ENCODE results near the gene ZSCAN20. TPM values are rescaled to one million over a fixed set of nuclear protein-coding genes. Genes with fewer than 3 reads are reported as not detected.
A peak's percentile ranks its signal among the peaks of the same experiment; 100 is the strongest.

Gene ZSCAN20
- total RNA-seq (2014; rRNA removed) (0.84 and 1.6 TPM in 2 replicates), Bru-seq, nascent RNA (percentile 47 among the genes with signal in this experiment), BruChase-seq, experiment 1, labeled RNA remaining after a 6-hour chase (percentile 44 among the genes with signal in this experiment), BruChase-seq, experiment 2, labeled RNA remaining after a 2-hour chase (percentile 49 among the genes with signal in this experiment)
- long read RNA-seq, partial matches to known transcripts: 0 of 4 reads
- long read RNA-seq, other reads (novel, unspliced or antisense): 4 of 4 reads

DNA sequence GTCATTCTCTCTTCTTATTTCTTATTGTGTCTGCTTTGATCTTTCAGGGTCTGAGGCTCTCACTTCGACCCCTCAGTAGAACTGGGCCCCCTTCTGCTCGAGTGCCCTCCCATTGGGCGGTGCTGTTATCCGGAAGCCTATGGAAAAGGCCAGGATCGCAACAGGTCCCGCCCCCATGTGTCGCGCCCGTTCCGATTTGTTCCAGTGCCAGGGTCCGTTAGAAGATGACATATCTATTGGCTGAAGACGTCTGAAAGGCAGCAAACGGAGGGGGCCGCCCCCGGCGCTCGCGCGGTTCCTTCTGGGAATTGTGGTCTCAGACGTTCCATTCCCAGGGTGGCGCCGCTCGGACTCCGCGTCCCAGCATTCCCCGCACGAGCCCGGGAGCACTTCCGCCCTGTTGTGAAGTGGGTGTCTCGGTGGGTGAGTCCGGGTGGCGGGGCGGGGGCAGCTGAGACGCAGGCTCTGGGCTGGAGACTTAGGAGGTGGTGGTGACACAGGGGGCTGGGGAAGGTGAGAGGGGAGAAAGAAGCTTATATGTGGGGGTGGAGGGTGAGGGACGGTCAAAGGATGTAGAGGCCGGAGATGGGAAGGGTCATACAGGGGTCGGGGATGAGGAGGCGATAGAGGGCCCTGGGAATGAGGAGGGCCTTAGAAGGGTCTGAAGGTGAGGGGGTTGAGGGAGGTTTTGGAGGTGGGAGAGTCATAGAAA is at the start of gene ZSCAN20:
Gene ZSCAN20 (plus strand): TSS at position 377 of the 712 bp plus-strand sequence. CDS start 6,644 bp downstream, outside the sequence.
- ChIA-PET POLR2A (ENCODE audit: unreplicated experiment) (no interaction called here), CTCF (interaction anchor here (0.7 to 0.8 kb wide), 2 partner anchors 95 to 138 kb away, joined by 3 read pairs; no protein-coding TSS in a partner anchor)
- no TSS peak for BruUV-seq (replicated peaks)
- Histone ChIP-seq H3K9me3 (ENCODE audit: low read length) (no peaks in the 10 kb centered on the region), H3K36me3 (ENCODE audit: low read depth, low read length) (no peaks in the 10 kb centered on the region), H3K4me2 (ENCODE audit: low read length) (peak within 1 kb of the TSS; percentile 75), H3K9ac (ENCODE audit: low read length) (peak within 1 kb of the TSS; percentile 66), H4K20me1 (ENCODE audit: low read length) (no peaks in the 10 kb centered on the region), H3K4me1 (ENCODE audit: insufficient read depth, low read length) (no peaks in the 10 kb centered on the region), H3K9me2 (replicated peaks; ENCODE audit: low read length) (no peaks in the 10 kb centered on the region), H3K27ac (ENCODE audit: low read length) (no peak within 1 kb of the TSS), H3K27me3 (ENCODE audit: low read length) (peaks cover 7% of the 10 kb centered on the region; the same call in 1 of the 2 replicates), H3K79me2 (ENCODE audit: low read length) (no peaks in the 10 kb centered on the region), H3K4me3 (ENCODE audit: low read length) (peak within 1 kb of the TSS; percentile 67), H3F3A (ENCODE audit: low read length, unreplicated experiment) (no peaks in the 10 kb centered on the region), H2AFZ (ENCODE audit: low read length) (peak within 1 kb of the TSS; percentile 63)
- intact Hi-C loops (cut with micrococcal nuclease): loop anchor here (5.0 kb wide), 3 partner anchors 40 to 105 kb away; partner anchors contain the start of gene PHC2
- DNase-seq (peak; percentile 80), ATAC-seq (peak; percentile 70)
- TF ChIP-seq EZH2phosphoT487 (IDR thresholded peaks at IDR 0.05; ENCODE audit: borderline replicate concordance, low read length) (no peak), EZH2 (IDR thresholded peaks at IDR 0.05; ENCODE audit: low read length, unreplicated experiment) (no peak)
- TF ChIP-seq, protein P1, sequence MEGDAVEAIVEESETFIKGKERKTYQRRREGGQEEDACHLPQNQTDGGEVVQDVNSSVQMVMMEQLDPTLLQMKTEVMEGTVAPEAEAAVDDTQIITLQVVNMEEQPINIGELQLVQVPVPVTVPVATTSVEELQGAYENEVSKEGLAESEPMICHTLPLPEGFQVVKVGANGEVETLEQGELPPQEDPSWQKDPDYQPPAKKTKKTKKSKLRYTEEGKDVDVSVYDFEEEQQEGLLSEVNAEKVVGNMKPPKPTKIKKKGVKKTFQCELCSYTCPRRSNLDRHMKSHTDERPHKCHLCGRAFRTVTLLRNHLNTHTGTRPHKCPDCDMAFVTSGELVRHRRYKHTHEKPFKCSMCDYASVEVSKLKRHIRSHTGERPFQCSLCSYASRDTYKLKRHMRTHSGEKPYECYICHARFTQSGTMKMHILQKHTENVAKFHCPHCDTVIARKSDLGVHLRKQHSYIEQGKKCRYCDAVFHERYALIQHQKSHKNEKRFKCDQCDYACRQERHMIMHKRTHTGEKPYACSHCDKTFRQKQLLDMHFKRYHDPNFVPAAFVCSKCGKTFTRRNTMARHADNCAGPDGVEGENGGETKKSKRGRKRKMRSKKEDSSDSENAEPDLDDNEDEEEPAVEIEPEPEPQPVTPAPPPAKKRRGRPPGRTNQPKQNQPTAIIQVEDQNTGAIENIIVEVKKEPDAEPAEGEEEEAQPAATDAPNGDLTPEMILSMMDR (conservative IDR thresholded peaks at IDR 0.05; ENCODE audit: low read depth, low read length): no peak

GRCh38 chr1:33424205-33424604 is 48.2 kb upstream of the ZSCAN20 start:
- peaks cover 89% of the 10 kb centered on the region for H3K79me2 ChIP-seq (ENCODE audit: low read length)

GRCh38 chr1:33424610-33425009 is 47.8 kb upstream of the ZSCAN20 start:
- ChIA-PET CTCF (no interaction called here), POLR2A (ENCODE audit: unreplicated experiment) (interaction anchor here (0.6 kb wide), 1 partner anchor 11 kb away, joined by 6 read pairs; no protein-coding TSS in a partner anchor)
- peaks cover 26% of the 10 kb centered on the region for H3K36me3 ChIP-seq (ENCODE audit: low read depth, low read length)
- BruUV-seq (replicated peaks): TSS peak; percentile 38
- peaks cover 90% of the 10 kb centered on the region for H3K79me2 ChIP-seq (ENCODE audit: low read length)
- H3K9me3 ChIP-seq (ENCODE audit: low read length): no peaks in the 10 kb centered on the region
- ATAC-seq (no peak), DNase-seq (no peak)
- H3K4me3 ChIP-seq (ENCODE audit: low read length): no peak overlapping the region; the same call in 1 of the 2 replicates
- H3K9me2 ChIP-seq (replicated peaks; ENCODE audit: low read length): no peaks in the 10 kb centered on the region
- H3K4me1 ChIP-seq (ENCODE audit: insufficient read depth, low read length): peaks cover 88% of the 10 kb centered on the region
- H3K4me2 ChIP-seq (ENCODE audit: low read length): peak overlapping the region; percentile 58
- H3F3A ChIP-seq (ENCODE audit: low read length, unreplicated experiment): peaks cover 4% of the 10 kb centered on the region
- peak overlapping the region; percentile 36 for H3K9ac ChIP-seq (ENCODE audit: low read length)
- H4K20me1 ChIP-seq (ENCODE audit: low read length): peaks cover 19% of the 10 kb centered on the region
- no peak overlapping the region for H2AFZ ChIP-seq (ENCODE audit: low read length)
- H3K27ac ChIP-seq (ENCODE audit: low read length): peak overlapping the region; percentile 93
- intact Hi-C loops (cut with micrococcal nuclease): no loop called here
- no peaks in the 10 kb centered on the region for H3K27me3 ChIP-seq (ENCODE audit: low read length)
- TF ChIP-seq EZH2phosphoT487 (IDR thresholded peaks at IDR 0.05; ENCODE audit: borderline replicate concordance, low read length) (no peak), EZH2 (IDR thresholded peaks at IDR 0.05; ENCODE audit: low read length, unreplicated experiment) (no peak)
- TF ChIP-seq, protein P1 (conservative IDR thresholded peaks at IDR 0.05; ENCODE audit: low read depth, low read length): no peak

More at GRCh38 chr1:33424205-33424604, 48.2 kb upstream of the ZSCAN20 start:
- Histone ChIP-seq H3K9me2 (replicated peaks; ENCODE audit: low read length) (no peaks in the 10 kb centered on the region), H3F3A (ENCODE audit: low read length, unreplicated experiment) (peaks cover 4% of the 10 kb centered on the region), H2AFZ (ENCODE audit: low read length) (no peak overlapping the region), H3K4me3 (ENCODE audit: low read length) (no peak overlapping the region; the same call in 1 of the 2 replicates), H3K4me1 (ENCODE audit: insufficient read depth, low read length) (peaks cover 88% of the 10 kb centered on the region), H3K4me2 (ENCODE audit: low read length) (peak overlapping the region; percentile 58), H3K9me3 (ENCODE audit: low read length) (no peaks in the 10 kb centered on the region), H3K36me3 (ENCODE audit: low read depth, low read length) (peaks cover 28% of the 10 kb centered on the region), H3K9ac (ENCODE audit: low read length) (peak overlapping the region; percentile 36), H3K27ac (ENCODE audit: low read length) (peak overlapping the region; percentile 93), H4K20me1 (ENCODE audit: low read length) (peaks cover 16% of the 10 kb centered on the region), H3K27me3 (ENCODE audit: low read length) (no peaks in the 10 kb centered on the region)
- ChIA-PET POLR2A (ENCODE audit: unreplicated experiment) (interaction anchor here (0.6 kb wide), 1 partner anchor 11 kb away, joined by 6 read pairs; no protein-coding TSS in a partner anchor), CTCF (no interaction called here)
- no peak for TF ChIP-seq EZH2phosphoT487 (IDR thresholded peaks at IDR 0.05; ENCODE audit: borderline replicate concordance, low read length)
- DNase-seq (peak; percentile 82), ATAC-seq (peak; percentile 37)
- no TSS peak for BruUV-seq (replicated peaks)
- intact Hi-C loops (cut with micrococcal nuclease): no loop called here

Measured in PC-3 (cell line).